ENCODE measurements around the gene RNASEH1. TPM values are rescaled to one million over a fixed set of nuclear protein-coding genes. Genes with fewer than 3 reads are reported as not detected.

Gene RNASEH1
- total RNA-seq, 1 donor from 2014 or later: 25.5 TPM

GRCh38 chr2:3600256-3600855, 42.2 kb upstream of the RNASEH1 start:
- H3K4me1 Mint-ChIP-seq (ENCODE audit: unreplicated experiment): no peaks in the 10 kb centered on the region
- H3K27me3 Mint-ChIP-seq (ENCODE audit: unreplicated experiment): peaks cover 3% of the 10 kb centered on the region
- no peaks in the 10 kb centered on the region for H3K9me3 Mint-ChIP-seq (ENCODE audit: unreplicated experiment)
- no peak overlapping the region for H3K27ac Mint-ChIP-seq (ENCODE audit: unreplicated experiment)
- H3K36me3 Mint-ChIP-seq (ENCODE audit: unreplicated experiment): no peaks in the 10 kb centered on the region
- no peak for TF ChIP-seq CTCF (IDR thresholded peaks at IDR 0.05)
- peak; percentile 81 for DNase-seq (ENCODE audit: extremely low spot score, unreplicated experiment)
- no peak overlapping the region for H3K4me3 Mint-ChIP-seq (ENCODE audit: unreplicated experiment)

GRCh38 chr2:3598912-3599854, 41.0 kb upstream of the RNASEH1 start:
- Mint-ChIP-seq H3K36me3 (ENCODE audit: unreplicated experiment) (no peaks in the 10 kb centered on the region), H3K27me3 (ENCODE audit: unreplicated experiment) (peaks cover 3% of the 10 kb centered on the region), H3K27ac (ENCODE audit: unreplicated experiment) (no peak overlapping the region), H3K4me3 (ENCODE audit: unreplicated experiment) (no peak overlapping the region), H3K9me3 (ENCODE audit: unreplicated experiment) (no peaks in the 10 kb centered on the region), H3K4me1 (ENCODE audit: unreplicated experiment) (no peaks in the 10 kb centered on the region)
- DNase-seq (ENCODE audit: extremely low spot score, unreplicated experiment): peak; percentile 68
- no peak for TF ChIP-seq CTCF (IDR thresholded peaks at IDR 0.05)

GRCh38 chr2:3598197-3598910, 40.2 kb upstream of the RNASEH1 start:
- DNase-seq (ENCODE audit: extremely low spot score, unreplicated experiment): peak; percentile 79
- H3K9me3 Mint-ChIP-seq (ENCODE audit: unreplicated experiment): no peaks in the 10 kb centered on the region
- no peaks in the 10 kb centered on the region for H3K36me3 Mint-ChIP-seq (ENCODE audit: unreplicated experiment)
- H3K4me1 Mint-ChIP-seq (ENCODE audit: unreplicated experiment): no peaks in the 10 kb centered on the region
- peaks cover 3% of the 10 kb centered on the region for H3K27me3 Mint-ChIP-seq (ENCODE audit: unreplicated experiment)
- H3K27ac Mint-ChIP-seq (ENCODE audit: unreplicated experiment): no peak overlapping the region
- no peak for TF ChIP-seq CTCF (IDR thresholded peaks at IDR 0.05)
- H3K4me3 Mint-ChIP-seq (ENCODE audit: unreplicated experiment): no peak overlapping the region

- H3K9me3 Mint-ChIP-seq (ENCODE audit: unreplicated experiment): no peaks in the 10 kb centered on the region
- H3K27ac Mint-ChIP-seq (ENCODE audit: unreplicated experiment): no peak overlapping the region
- no peak for DNase-seq (ENCODE audit: extremely low spot score, unreplicated experiment)
- TF ChIP-seq CTCF (IDR thresholded peaks at IDR 0.05): no peak
- H3K27me3 Mint-ChIP-seq (ENCODE audit: unreplicated experiment): peaks cover 3% of the 10 kb centered on the region
- no peaks in the 10 kb centered on the region for H3K4me1 Mint-ChIP-seq (ENCODE audit: unreplicated experiment)
- H3K4me3 Mint-ChIP-seq (ENCODE audit: unreplicated experiment): no peak overlapping the region
- H3K36me3 Mint-ChIP-seq (ENCODE audit: unreplicated experiment): no peaks in the 10 kb centered on the region
Measured at GRCh38 chr2:3597567-3597966, 39.4 kb upstream of the RNASEH1 start.
